K562 (cell line): ENCODE results near the gene LRP1B. TPM values are rescaled to one million over a fixed set of nuclear protein-coding genes. Genes with fewer than 3 reads are reported as not detected.

Experiments used
- ATAC-seq: fragments of 200-7000 bp; cut with Tn5 transposase; 3 replicates; pipeline ENCODE4 v1.9.1; 2020; ENCODE audit warnings: moderate library complexity
- BruUV-seq: library from RNA; stranded (reverse); fragments of 400-500 nt; replicated peaks from 2 replicates; lab custom pipeline; 2021; lab: Mats Ljungman, UMichigan
- CTCF ChIA-PET: fragments of 300-600 bp; formaldehyde crosslinking; extraction: SDS; loops from one replicate; lab custom pipeline; 2021; ENCODE audit warnings: low intra/inter-chr PET ratio; lab: Yijun Ruan, JAX
- POLR2A ChIA-PET: fragments of 300-600, 350-650 bp; sonication (Branson Sonifier 250); formaldehyde crosslinking; extraction: SDS; loops from one replicate; lab custom pipeline; 2021; ENCODE audit warnings: antibody characterized with exemption, inconsistent platforms; lab: Yijun Ruan, JAX
- DNase-seq, 4 experiments: peaks; one replicate each; pipeline versions ENCODE4 v3.0.0 to v3.0.0-alpha.2; 2011 to 2018; ENCODE audit warnings: low spot score in 3 of 4, mixed read lengths in 3 of 4; ENCODE audit errors: extremely low read depth in 1 of 4
- FAIRE-seq: peaks from 2 replicates; lab custom pipeline; 2011; peaks lifted over from hg19 to GRCh38; lab: Jason Lieb, UNC
- H2AFZ ChIP-seq: 2 replicates; pipeline ENCODE4 v1.6.0; 2011; ENCODE audit warnings: low read depth, low read length, control low read depth, inconsistent platforms
- H3K27ac ChIP-seq: fragments of 200-600 bp; 3 replicates; pipeline ENCODE4 v1.8.0; 2011; ENCODE audit warnings: low read depth, mild to moderate bottlenecking, control low read depth, inconsistent platforms, low read length, moderate library complexity, mixed read lengths; ENCODE audit errors: extremely low read depth
- H3K27me3 ChIP-seq, 2 experiments: fragments of 300-600 bp in 1 of 2; 2 replicates in 1 of 2; 3 replicates in 1 of 2; pipeline versions ENCODE4 v1.6.0 to v1.8.0; 2011; ENCODE audit warnings: inconsistent platforms in 2 of 2, low read length in 2 of 2, mild to moderate bottlenecking in 1 of 2, mixed read lengths in 1 of 2, moderate library complexity in 1 of 2; ENCODE audit not compliant: control insufficient read depth in 2 of 2, insufficient read depth in 2 of 2
- H3K36me3 ChIP-seq: fragments of 300-600 bp; 3 replicates; pipeline ENCODE4 v1.8.0; 2011; ENCODE audit warnings: mild to moderate bottlenecking, low read length, inconsistent platforms; ENCODE audit not compliant: control insufficient read depth, insufficient read depth
- H3K4me1 ChIP-seq, 2 experiments: fragments of 200-600 bp in 1 of 2; replicated peaks in 1 of 2; 2 replicates in 1 of 2; 3 replicates in 1 of 2; pipeline versions ENCODE4 v1.5.1 to v1.8.0; 2011; ENCODE audit warnings: inconsistent platforms in 2 of 2, low read length in 2 of 2, mild to moderate bottlenecking in 1 of 2, mixed read lengths in 1 of 2, moderate library complexity in 1 of 2; ENCODE audit not compliant: control insufficient read depth in 2 of 2, insufficient read depth in 2 of 2
- H3K4me2 ChIP-seq: 2 replicates; pipeline ENCODE4 v1.6.1; 2011; ENCODE audit warnings: low read length, control low read depth, inconsistent platforms, mixed read lengths; ENCODE audit not compliant: insufficient read depth
- H3K4me3 ChIP-seq: fragments of 200-600 bp; sonication (generic), shearing (Covaris generic); 2 replicates; pipeline ENCODE4 v1.5.1; 2016; ENCODE audit warnings: control low read depth, inconsistent platforms
- H3K79me2 ChIP-seq: fragments of 200-600 bp; 3 replicates; pipeline ENCODE4 v1.8.0; 2011; ENCODE audit warnings: low read length, inconsistent platforms; ENCODE audit not compliant: control insufficient read depth, insufficient read depth
- H3K9ac ChIP-seq, 2 experiments: 2 replicates each; pipeline versions ENCODE4 v1.6.0 to v1.6.1; 2011; ENCODE audit warnings: low read depth in 2 of 2, low read length in 2 of 2, control low read depth in 1 of 2, inconsistent platforms in 1 of 2, mild to moderate bottlenecking in 1 of 2, mixed read lengths in 1 of 2; ENCODE audit not compliant: insufficient read depth in 1 of 2
- H3K9me1 ChIP-seq: one replicate; pipeline ENCODE4 v1.6.0; 2011; ENCODE audit warnings: inconsistent platforms, mild to moderate bottlenecking, low read length, moderate library complexity; ENCODE audit not compliant: control insufficient read depth, insufficient read depth
- H3K9me3 ChIP-seq: replicated peaks from 2 replicates; pipeline ENCODE4 v1.5.1; 2011; ENCODE audit warnings: low read depth, low read length, inconsistent platforms; ENCODE audit not compliant: control insufficient read depth, insufficient read depth
- H4K20me1 ChIP-seq: replicated peaks from 2 replicates; pipeline ENCODE4 v1.6.1; 2011; ENCODE audit warnings: low read length, inconsistent platforms, mixed read lengths; ENCODE audit not compliant: control insufficient read depth, insufficient read depth
- ARHGAP35 ChIP-seq: fragments of 450-650 bp; IDR thresholded peaks from 2 replicates; pipeline ENCODE4 v1.6.1; 2018; ENCODE audit not compliant: partially characterized antibody
- CSDE1 ChIP-seq, 2 experiments: fragments of 450-650 bp; IDR thresholded peaks; 2 replicates each; pipeline ENCODE4 v1.6.1; 2016; ENCODE audit warnings: mild to moderate bottlenecking in 1 of 2
- DIDO1 ChIP-seq: fragments of 450-650 bp; IDR thresholded peaks from 2 replicates; pipeline ENCODE4 v1.6.1; 2016; ENCODE audit warnings: low read depth, missing biosample characterization, missing genetic modification characterization
- FOXA3 ChIP-seq, 2 experiments: fragments of 450-650 bp in 1 of 2; sonication (generic) in 1 of 2; formaldehyde crosslinking; IDR thresholded peaks in 1 of 2; conservative IDR thresholded peaks in 1 of 2; 2 replicates each; pipeline versions ENCODE4 v1.4.0 to v1.8.0; 2020 to 2022; ENCODE audit warnings: mild to moderate bottlenecking in 2 of 2, missing genetic modification reagents in 1 of 2
- GABPB2 ChIP-seq: fragments of 250-450 bp; sonication (Bioruptor Pico); conservative IDR thresholded peaks from 2 replicates; pipeline ENCODE4 v1.5.1; 2021; ENCODE audit warnings: mild to moderate bottlenecking
- GATAD2A ChIP-seq: fragments of 450-650 bp; IDR thresholded peaks from 2 replicates; pipeline ENCODE4 v1.6.1; 2017
- NFRKB ChIP-seq: fragments of 450-650 bp; IDR thresholded peaks from 2 replicates; pipeline ENCODE4 v1.6.1; 2016; ENCODE audit warnings: low read depth
- PHTF2 ChIP-seq: fragments of 250-450 bp; sonication (Bioruptor Pico); IDR thresholded peaks from 2 replicates; pipeline ENCODE4 v1.5.0; 2021; ENCODE audit warnings: mild to moderate bottlenecking
- RBM15 ChIP-seq: fragments of 200-400 bp; formaldehyde crosslinking; IDR thresholded peaks from 2 replicates; pipeline ENCODE4 v1.6.1; 2018; ENCODE audit warnings: mild to moderate bottlenecking, low read length, moderate library complexity; ENCODE audit not compliant: insufficient read depth
- SUPT5H ChIP-seq: fragments of 450-650 bp; IDR thresholded peaks from 2 replicates; pipeline ENCODE4 v1.6.1; 2016
- ZFP1 ChIP-seq: fragments of 450-650 bp; formaldehyde crosslinking; IDR thresholded peaks from 2 replicates; pipeline ENCODE4 v1.4.0; 2020; ENCODE audit warnings: mild to moderate bottlenecking, mixed read lengths
- ZNF197 ChIP-seq: fragments of 200-800 bp; sonication (Bioruptor generic); IDR thresholded peaks from 2 replicates; pipeline ENCODE4 v1.6.1; 2016; ENCODE audit warnings: low read depth, missing genetic modification characterization, missing compliant biosample characterization
- ZNF395 ChIP-seq: fragments of 200-800 bp; sonication (Bioruptor generic); IDR thresholded peaks from 2 replicates; pipeline ENCODE4 v1.6.1; 2017; ENCODE audit warnings: missing genetic modification characterization, missing compliant biosample characterization
- ZNF436 ChIP-seq: fragments of 250-450, 450-650 bp; sonication (Bioruptor Pico); formaldehyde crosslinking; IDR thresholded peaks from 2 replicates; pipeline ENCODE4 v1.7.0; 2020; ENCODE audit warnings: mild to moderate bottlenecking
- ZNF696 ChIP-seq: fragments of 250-450 bp; sonication (Bioruptor Pico); conservative IDR thresholded peaks from 2 replicates; pipeline ENCODE4 v1.4.0; 2020; ENCODE audit warnings: mild to moderate bottlenecking, moderate library complexity
- WGBS: fragments of 100-300 bp; shearing (Covaris generic); methylation state at CpG from one replicate; pipeline ENCODE4 v1.1.6; 2016; ENCODE audit warnings: low coverage, mixed read lengths; ENCODE audit not compliant: insufficient coverage; ENCODE audit errors: missing lambda C conversion rate; 5-methylcytosine and 5-hydroxymethylcytosine counted together
- in situ Hi-C: fragments of 300-500 bp; cut with MboI; formaldehyde crosslinking; loops from 4 replicates; pipeline ENCODE4 v1.15.0; 2018; ENCODE audit warnings: inconsistent platforms, mixed read lengths
- intact Hi-C: fragments of 100-400 bp; cut with micrococcal nuclease; formaldehyde crosslinking; loops from 2 replicates; pipeline ENCODE4 v1.14.2; 2022
- polyA plus RNA-seq, 8 experiments: library from polyadenylated mRNA; depleted of rRNA in 4 of 8; stranded (reverse) in 5 of 8; unstranded in 3 of 8; fragments of >200 nt; fragmentation: Nextera tagmentation in 2 of 8; fragmentation: Illumina TruSeq in 1 of 8; extraction: Ambion mirVana in 2 of 8; extraction: Trizol in 1 of 8; gene quantifications; 2 replicates each; pipeline versions ENCODE4 v1.2.1 to v1.2.3, GENCODE V29; 2011 to 2014; ENCODE audit warnings: inconsistent platforms in 1 of 8, missing spikeins in 1 of 8
- total RNA-seq, 7 experiments: library from RNA; depleted of rRNA in 6 of 7; stranded (reverse); fragments of >200 nt in 6 of 7; fragmentation: Illumina TruSeq in 2 of 7; extraction: Trizol in 2 of 7; gene quantifications; 2 replicates each; pipeline versions ENCODE4 v1.2.1 to v1.2.3, GENCODE V29; 2011 to 2021; ENCODE audit warnings: low replicate concordance in 1 of 7
- TF ChIP-seq, protein P1 (sequence below), 2 experiments: IDR thresholded peaks; 2 replicates each; pipeline ENCODE4 v1.6.1; 2011; ENCODE audit warnings: borderline replicate concordance in 1 of 2, control low read depth in 1 of 2, low read depth in 1 of 2, low read length in 1 of 2, mild to moderate bottlenecking in 1 of 2, mixed read lengths in 1 of 2, moderate library complexity in 1 of 2; ENCODE audit not compliant: insufficient read depth in 1 of 2, insufficient read length in 1 of 2, poor library complexity in 1 of 2, severe bottlenecking in 1 of 2; ENCODE audit errors: extremely low read depth in 1 of 2

Gene LRP1B
- total and polyA plus RNA-seq, 9 of the 15 experiments (the other 6 are each of a cell fraction or from before 2014, with no cell fraction given), result not detected

GRCh38 chr2:141736466-141736865 lies 394.4 kb downstream of the LRP1B start:
- ATAC-seq (no peak), DNase-seq (no peak), FAIRE-seq (no peak)
- H4K20me1 ChIP-seq, result no peaks in the 10 kb centered on the region
- H3K4me2 ChIP-seq, result no peak overlapping the region
- H2AFZ ChIP-seq, result no peak overlapping the region
- ChIA-PET POLR2A (no interaction called here), CTCF (no interaction called here)
- H3K79me2 ChIP-seq, result no peaks in the 10 kb centered on the region
- H3K9me3 ChIP-seq, result no peaks in the 10 kb centered on the region
- no peaks in the 10 kb centered on the region for H3K9me1 ChIP-seq
- H3K27ac ChIP-seq, result no peak overlapping the region
- BruUV-seq, result no TSS peak
- H3K9ac ChIP-seq, result no peak overlapping the region
- H3K36me3 ChIP-seq, result no peaks in the 10 kb centered on the region
- TF ChIP-seq ZNF696, result no peak
- no peak for TF ChIP-seq CSDE1 (IDR thresholded peaks at IDR 0.05)
- H3K4me1 ChIP-seq, result no peaks in the 10 kb centered on the region
- intact Hi-C loops (no loop called here), in situ Hi-C loops (no loop called here)
- H3K4me3 ChIP-seq, result no peak overlapping the region
- no peaks in the 10 kb centered on the region for H3K27me3 ChIP-seq
- 0% methylated on average over 2 of the region's 2 CpGs for WGBS

GRCh38 chr2:141728886-141729285 lies 401.9 kb downstream of the LRP1B start:
- DNase-seq, result no peak
- Histone ChIP-seq H3K9me1 (no peaks in the 10 kb centered on the region), H3K27ac (no peak overlapping the region), H3K4me3 (no peak overlapping the region), H3K4me2 (no peak overlapping the region), H3K4me1 (no peaks in the 10 kb centered on the region), H4K20me1 (no peaks in the 10 kb centered on the region), H2AFZ (no peak overlapping the region), H3K9me3 (no peaks in the 10 kb centered on the region), H3K9ac (no peak overlapping the region), H3K79me2 (no peaks in the 10 kb centered on the region), H3K27me3 (no peaks in the 10 kb centered on the region), H3K36me3 (no peaks in the 10 kb centered on the region)
- CTCF ChIA-PET, result no interaction called here
- FAIRE-seq, result no peak
- POLR2A ChIA-PET, result no interaction called here
- in situ Hi-C loops, result no loop called here
- no peak for ATAC-seq
- BruUV-seq, result no TSS peak
- intact Hi-C loops, result no loop called here
- WGBS, result 0% methylated on average over 1 of the region's 1 CpG
- TF ChIP-seq NFRKB, result no peak
- TF ChIP-seq SUPT5H, result no peak
- TF ChIP-seq GABPB2, result no peak
- no peak for TF ChIP-seq RBM15
- no peak for TF ChIP-seq FOXA3 (CRISPR knock-in tag; conservative IDR thresholded peaks at IDR 0.05 in 1 of 2, IDR thresholded peaks at IDR 0.05 in 1 of 2)
- TF ChIP-seq GATAD2A, result no peak
- no peak for TF ChIP-seq ZNF197 (CRISPR knock-in tag)
- no peak for TF ChIP-seq ZNF436 (CRISPR knock-in tag)
- TF ChIP-seq ARHGAP35, result no peak
- TF ChIP-seq ZFP1 (CRISPR knock-in tag), result no peak
- TF ChIP-seq, protein P1, sequence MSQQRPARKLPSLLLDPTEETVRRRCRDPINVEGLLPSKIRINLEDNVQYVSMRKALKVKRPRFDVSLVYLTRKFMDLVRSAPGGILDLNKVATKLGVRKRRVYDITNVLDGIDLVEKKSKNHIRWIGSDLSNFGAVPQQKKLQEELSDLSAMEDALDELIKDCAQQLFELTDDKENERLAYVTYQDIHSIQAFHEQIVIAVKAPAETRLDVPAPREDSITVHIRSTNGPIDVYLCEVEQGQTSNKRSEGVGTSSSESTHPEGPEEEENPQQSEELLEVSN (IDR thresholded peaks at IDR 0.05; ENCODE audit: borderline replicate concordance in 1 of 2, extremely low read depth in 1 of 2, insufficient read depth in 1 of 2, insufficient read length in 1 of 2, low read depth in 1 of 2, low read length in 1 of 2, poor library complexity in 1 of 2, severe bottlenecking in 1 of 2), result no peak
- TF ChIP-seq DIDO1 (tag), result no peak
- TF ChIP-seq PHTF2, result no peak
- no peak for TF ChIP-seq ZNF395
